Measurements from ENCODE around the gene RAP1GAP2. TPM values are rescaled to one million over a fixed set of nuclear protein-coding genes. Genes with fewer than 3 reads are reported as not detected.

The RAP1GAP2 gene
- total RNA-seq, 2 experiments from 2014 or later: 1.9 to 2.3 TPM

- ChIA-PET POLR2A (no interaction called here), CTCF (no interaction called here)
- no peak overlapping the region for H3K27ac Mint-ChIP-seq
- no peak overlapping the region for H3K4me3 Mint-ChIP-seq
- no peak for DNase-seq
- peaks cover 5% of the 10 kb centered on the region for H3K4me1 Mint-ChIP-seq (ENCODE audit: low read depth)
- H3K27me3 Mint-ChIP-seq: no peaks in the 10 kb centered on the region
- no peaks in the 10 kb centered on the region for H3K9me3 Mint-ChIP-seq
- intact Hi-C loops (cut with micrococcal nuclease): no loop called here
- H3K36me3 Mint-ChIP-seq: peaks cover 3% of the 10 kb centered on the region
These were observed 101.4 kb downstream of the RAP1GAP2 start for GRCh38 chr17:2897605-2898004.

GRCh38 chr17:2898255-2898926, 102.2 kb downstream of the RAP1GAP2 start:
- no peaks in the 10 kb centered on the region for H3K9me3 Mint-ChIP-seq
- intact Hi-C loops (cut with micrococcal nuclease): no loop called here
- H3K27ac Mint-ChIP-seq: no peak overlapping the region
- H3K4me3 Mint-ChIP-seq: no peak overlapping the region
- peaks cover 3% of the 10 kb centered on the region for H3K36me3 Mint-ChIP-seq
- DNase-seq: no peak
- H3K27me3 Mint-ChIP-seq: no peaks in the 10 kb centered on the region
- ChIA-PET POLR2A (interaction anchor here (0.6 kb wide), 1 partner anchor 52 kb away, joined by 3 read pairs; no protein-coding TSS in a partner anchor), CTCF (interaction anchor here (1.4 kb wide), 1 partner anchor 9 kb away, joined by 4 read pairs; no protein-coding TSS in a partner anchor)
- peaks cover 3% of the 10 kb centered on the region for H3K4me1 Mint-ChIP-seq (ENCODE audit: low read depth)

GRCh38 chr17:2899906-2900305, 103.7 kb downstream of the RAP1GAP2 start:
- no peaks in the 10 kb centered on the region for H3K9me3 Mint-ChIP-seq
- H3K4me1 Mint-ChIP-seq (ENCODE audit: low read depth): peaks cover 3% of the 10 kb centered on the region
- H3K27ac Mint-ChIP-seq: no peak overlapping the region
- CTCF ChIA-PET: no interaction called here
- peaks cover 3% of the 10 kb centered on the region for H3K36me3 Mint-ChIP-seq
- intact Hi-C loops (cut with micrococcal nuclease): no loop called here
- POLR2A ChIA-PET: no interaction called here
- no peaks in the 10 kb centered on the region for H3K27me3 Mint-ChIP-seq
- no peak overlapping the region for H3K4me3 Mint-ChIP-seq
- DNase-seq: no peak

- H3K36me3 Mint-ChIP-seq: peaks cover 7% of the 10 kb centered on the region
- intact Hi-C loops (cut with micrococcal nuclease): no loop called here
- no peaks in the 10 kb centered on the region for H3K27me3 Mint-ChIP-seq
- no peaks in the 10 kb centered on the region for H3K9me3 Mint-ChIP-seq
- no peak for DNase-seq
- peaks cover 3% of the 10 kb centered on the region for H3K4me1 Mint-ChIP-seq (ENCODE audit: low read depth)
- no peak overlapping the region for H3K4me3 Mint-ChIP-seq
- ChIA-PET CTCF (no interaction called here), POLR2A (no interaction called here)
- H3K27ac Mint-ChIP-seq: no peak overlapping the region
These were observed 104.6 kb downstream of the RAP1GAP2 start for GRCh38 chr17:2900842-2901241.

GRCh38 chr17:2901582-2901981, 105.3 kb downstream of the RAP1GAP2 start:
- H3K4me1 Mint-ChIP-seq (ENCODE audit: low read depth): peaks cover 9% of the 10 kb centered on the region
- CTCF ChIA-PET: no interaction called here
- DNase-seq: no peak
- intact Hi-C loops (cut with micrococcal nuclease): no loop called here
- POLR2A ChIA-PET: no interaction called here
- peaks cover 9% of the 10 kb centered on the region for H3K36me3 Mint-ChIP-seq
- peaks cover 4% of the 10 kb centered on the region for H3K9me3 Mint-ChIP-seq
- H3K4me3 Mint-ChIP-seq: no peak overlapping the region
- no peaks in the 10 kb centered on the region for H3K27me3 Mint-ChIP-seq
- H3K27ac Mint-ChIP-seq: no peak overlapping the region

GRCh38 chr17:2902546-2902945, 106.3 kb downstream of the RAP1GAP2 start:
- no peak overlapping the region for H3K4me3 Mint-ChIP-seq
- intact Hi-C loops (cut with micrococcal nuclease): no loop called here
- H3K36me3 Mint-ChIP-seq: peaks cover 18% of the 10 kb centered on the region
- POLR2A ChIA-PET: no interaction called here
- peaks cover 13% of the 10 kb centered on the region for H3K9me3 Mint-ChIP-seq
- no peak for DNase-seq
- peaks cover 18% of the 10 kb centered on the region for H3K4me1 Mint-ChIP-seq (ENCODE audit: low read depth)
- no peak overlapping the region for H3K27ac Mint-ChIP-seq
- CTCF ChIA-PET: no interaction called here
- H3K27me3 Mint-ChIP-seq: no peaks in the 10 kb centered on the region

- intact Hi-C loops (cut with micrococcal nuclease): no loop called here
- ChIA-PET POLR2A (no interaction called here), CTCF (no interaction called here)
- no peak overlapping the region for H3K4me3 Mint-ChIP-seq
- peaks cover 18% of the 10 kb centered on the region for H3K4me1 Mint-ChIP-seq (ENCODE audit: low read depth)
- no peak overlapping the region for H3K27ac Mint-ChIP-seq
- no peaks in the 10 kb centered on the region for H3K27me3 Mint-ChIP-seq
- H3K36me3 Mint-ChIP-seq: peaks cover 21% of the 10 kb centered on the region
- DNase-seq: no peak
- peaks cover 13% of the 10 kb centered on the region for H3K9me3 Mint-ChIP-seq
These were observed 107.1 kb downstream of the RAP1GAP2 start for GRCh38 chr17:2903193-2903974.

GRCh38 chr17:2904135-2904534, 107.9 kb downstream of the RAP1GAP2 start:
- DNase-seq: no peak
- ChIA-PET POLR2A (no interaction called here), CTCF (no interaction called here)
- peaks cover 19% of the 10 kb centered on the region for H3K4me1 Mint-ChIP-seq (ENCODE audit: low read depth)
- H3K36me3 Mint-ChIP-seq: peaks cover 22% of the 10 kb centered on the region
- H3K4me3 Mint-ChIP-seq: no peak overlapping the region
- H3K9me3 Mint-ChIP-seq: peaks cover 13% of the 10 kb centered on the region
- intact Hi-C loops (cut with micrococcal nuclease): no loop called here
- H3K27me3 Mint-ChIP-seq: no peaks in the 10 kb centered on the region
- H3K27ac Mint-ChIP-seq: no peak overlapping the region

GRCh38 chr17:2905269-2905668, 109.0 kb downstream of the RAP1GAP2 start:
- Mint-ChIP-seq H3K4me3 (no peak overlapping the region), H3K36me3 (peaks cover 22% of the 10 kb centered on the region), H3K4me1 (ENCODE audit: low read depth) (peaks cover 28% of the 10 kb centered on the region), H3K27ac (peak overlapping the region; percentile 10), H3K9me3 (peaks cover 13% of the 10 kb centered on the region), H3K27me3 (no peaks in the 10 kb centered on the region)
- intact Hi-C loops (cut with micrococcal nuclease): loop anchor here (5.0 kb wide), 1 partner anchor 802 kb away; no protein-coding TSS in a partner anchor
- CTCF ChIA-PET: no interaction called here
- DNase-seq: no peak
- POLR2A ChIA-PET: no interaction called here

- ChIA-PET POLR2A (no interaction called here), CTCF (interaction anchor here (1.7 kb wide), 1 partner anchor 57 kb away, joined by 7 read pairs; no protein-coding TSS in a partner anchor)
- Mint-ChIP-seq H3K4me3 (no peak overlapping the region), H3K27ac (peak overlapping the region; percentile 38), H3K27me3 (no peaks in the 10 kb centered on the region), H3K36me3 (peaks cover 22% of the 10 kb centered on the region), H3K4me1 (ENCODE audit: low read depth) (peaks cover 28% of the 10 kb centered on the region), H3K9me3 (peaks cover 13% of the 10 kb centered on the region)
- intact Hi-C loops (cut with micrococcal nuclease): loop anchor here (5.0 kb wide), 1 partner anchor 801 kb away; no protein-coding TSS in a partner anchor
- no peak for DNase-seq
These were observed 109.7 kb downstream of the RAP1GAP2 start for GRCh38 chr17:2905696-2906501.

GRCh38 chr17:2906901-2907300, 110.7 kb downstream of the RAP1GAP2 start:
- H3K4me3 Mint-ChIP-seq: no peak overlapping the region
- peaks cover 22% of the 10 kb centered on the region for H3K36me3 Mint-ChIP-seq
- ChIA-PET CTCF (interaction anchor here (0.7 to 1.8 kb wide), 6 partner anchors 8 to 120 kb away, joined by 3 to 7 read pairs (median 5); no protein-coding TSS in a partner anchor), POLR2A (interaction anchor here (1.0 kb wide), 2 partner anchors 15 to 24 kb away, joined by 4 read pairs; no protein-coding TSS in a partner anchor)
- H3K4me1 Mint-ChIP-seq (ENCODE audit: low read depth): peaks cover 28% of the 10 kb centered on the region
- peaks cover 13% of the 10 kb centered on the region for H3K9me3 Mint-ChIP-seq
- H3K27me3 Mint-ChIP-seq: no peaks in the 10 kb centered on the region
- peak; percentile 77 for DNase-seq
- intact Hi-C loops (cut with micrococcal nuclease): loop anchor here (5.0 kb wide), 1 partner anchor 800 kb away; no protein-coding TSS in a partner anchor
- H3K27ac Mint-ChIP-seq: peak overlapping the region; percentile 74
